HCT116 (cell line): Measurements from ENCODE around the gene CYP46A1. TPM values are rescaled to one million over a fixed set of nuclear protein-coding genes. Genes with fewer than 3 reads are reported as not detected.

Experiments
- ATAC-seq: fragments of 200-7000 bp; cut with Tn5 transposase; 2 replicates; pipeline ENCODE4 v1.9.1; 2020; ENCODE audit warnings: mild to moderate bottlenecking, moderate library complexity
- BruUV-seq: library from RNA; stranded (reverse); fragments of 400-500 nt; replicated peaks from 2 replicates; lab custom pipeline; 2021; lab: Mats Ljungman, UMichigan
- CTCF ChIA-PET: fragments of 300-600 bp; sonication (Branson Sonifier 250); formaldehyde crosslinking; loops from one replicate; lab custom pipeline; 2021; ENCODE audit warnings: antibody characterized with exemption; lab: Charles Lee
- POLR2A ChIA-PET: fragments of 300-600, 350-600 bp; sonication (Branson Sonifier 250); formaldehyde crosslinking; loops from one replicate; lab custom pipeline; 2021; ENCODE audit warnings: antibody characterized with exemption; lab: Charles Lee
- RAD21 ChIA-PET, 2 experiments: fragments of 300-600 bp; sonication (Branson Sonifier 250); formaldehyde crosslinking; loops; one replicate each; lab custom pipeline; 2023; ENCODE audit warnings: low total read pairs in 2 of 2; ENCODE audit not compliant: uncharacterized antibody in 2 of 2, unreplicated experiment in 2 of 2, low non-redundant PET in 1 of 2; lab: Charles Lee
- DNase-seq: peaks from one replicate; pipeline ENCODE4 v3.0.0-alpha.2; 2010; ENCODE audit warnings: low read depth, low spot score
- H2AFZ ChIP-seq: fragments of 200-600 bp; shearing (Covaris generic), sonication (generic); 2 replicates; pipeline ENCODE4 v1.6.1; 2017; ENCODE audit warnings: low read depth, mixed run types, mixed read lengths, antibody characterized with exemption, low read length; ENCODE audit not compliant: poor library complexity, severe bottlenecking
- H3K27ac ChIP-seq: 2 replicates; pipeline ENCODE4 v1.5.1; 2012; ENCODE audit warnings: low read depth, low read length
- H3K27me3 ChIP-seq: fragments of 200-600 bp; sonication (generic); 2 replicates; pipeline ENCODE4 v1.6.1; 2016; ENCODE audit warnings: mixed run types, low read length, mixed read lengths; ENCODE audit not compliant: insufficient read depth
- H3K36me3 ChIP-seq, 2 experiments: fragments of 200-500 bp in 1 of 2; fragments of 200-600 bp in 1 of 2; sonication (Bioruptor generic) in 1 of 2; sonication (generic) in 1 of 2; 2 replicates each; pipeline versions ENCODE4 v1.5.1 to v1.6.1; 2014 to 2016; ENCODE audit warnings: low read length in 2 of 2, inconsistent platforms in 1 of 2, mixed read lengths in 1 of 2, mixed run types in 1 of 2; ENCODE audit not compliant: insufficient read depth in 2 of 2, control insufficient read depth in 1 of 2
- H3K4me1 ChIP-seq, 2 experiments: fragments of 200-600 bp in 1 of 2; sonication (generic) in 1 of 2; 2 replicates each; pipeline versions ENCODE4 v1.5.1 to v1.6.1; 2012 to 2017; ENCODE audit warnings: low read length in 2 of 2, inconsistent platforms in 1 of 2, mild to moderate bottlenecking in 1 of 2, mixed read lengths in 1 of 2, mixed run types in 1 of 2, moderate library complexity in 1 of 2; ENCODE audit not compliant: insufficient read depth in 2 of 2, control insufficient read depth in 1 of 2
- H3K4me2 ChIP-seq: fragments of 200-600 bp; sonication (generic); 2 replicates; pipeline ENCODE4 v1.6.1; 2017; ENCODE audit warnings: mixed run types, low read length, mixed read lengths
- H3K4me3 ChIP-seq, 2 experiments: fragments of 200-600 bp in 1 of 2; sonication (generic) in 1 of 2; replicated peaks in 1 of 2; 2 replicates each; pipeline ENCODE4 v1.5.1; 2011 to 2016; ENCODE audit warnings: low read length in 2 of 2, control low read depth in 1 of 2, low read depth in 1 of 2, mild to moderate bottlenecking in 1 of 2, mixed read lengths in 1 of 2, mixed run types in 1 of 2
- H3K79me2 ChIP-seq: fragments of 200-600 bp; sonication (generic); 2 replicates; pipeline ENCODE4 v1.6.1; 2017; ENCODE audit warnings: mild to moderate bottlenecking, mixed run types, low read length, moderate library complexity, mixed read lengths; ENCODE audit not compliant: insufficient read depth
- H3K9ac ChIP-seq: fragments of 200-600 bp; sonication (generic); 2 replicates; pipeline ENCODE4 v1.6.1; 2016; ENCODE audit warnings: low read length, mixed read lengths
- H3K9me2 ChIP-seq: fragments of 200-600 bp; sonication (generic), shearing (Covaris generic); 2 replicates; pipeline ENCODE4 v1.6.1; 2017; ENCODE audit warnings: mixed run types, mild to moderate bottlenecking, moderate library complexity; ENCODE audit not compliant: insufficient read depth
- H3K9me3 ChIP-seq, 2 experiments: fragments of 200-500 bp in 1 of 2; fragments of 200-600 bp in 1 of 2; sonication (Bioruptor generic) in 1 of 2; sonication (generic) in 1 of 2; 2 replicates each; pipeline ENCODE4 v1.6.1; 2014 to 2017; ENCODE audit warnings: low read length in 2 of 2, mixed read lengths in 2 of 2, inconsistent platforms in 1 of 2, low read depth in 1 of 2, mild to moderate bottlenecking in 1 of 2, mixed run types in 1 of 2, moderate library complexity in 1 of 2; ENCODE audit not compliant: control insufficient read depth in 1 of 2, insufficient read depth in 1 of 2
- H4K20me1 ChIP-seq: fragments of 200-600 bp; sonication (generic), shearing (Covaris generic); 2 replicates; pipeline ENCODE4 v1.6.1; 2017; ENCODE audit warnings: mixed run types, mild to moderate bottlenecking, moderate library complexity; ENCODE audit not compliant: insufficient read depth
- CBX3 ChIP-seq: IDR thresholded peaks from 2 replicates; pipeline ENCODE4 v1.6.1; 2012; ENCODE audit warnings: low read depth
- CEBPB ChIP-seq: IDR thresholded peaks from 2 replicates; pipeline ENCODE4 v1.6.1; 2012; ENCODE audit warnings: low read depth
- EGR1 ChIP-seq: IDR thresholded peaks from 2 replicates; pipeline ENCODE4 v1.6.1; 2012; ENCODE audit warnings: low read depth
- ELF1 ChIP-seq: IDR thresholded peaks from 2 replicates; pipeline ENCODE4 v1.6.1; 2012; ENCODE audit warnings: low read depth, borderline replicate concordance
- EZH2phosphoT487 ChIP-seq: fragments of 200-600 bp; IDR thresholded peaks from 2 replicates; pipeline ENCODE4 v1.6.1; 2018; ENCODE audit warnings: antibody characterized with exemption, borderline replicate concordance
- FOSL1 ChIP-seq: IDR thresholded peaks from 2 replicates; pipeline ENCODE4 v1.6.1; 2012; ENCODE audit warnings: low read depth
- JUND ChIP-seq: IDR thresholded peaks from 2 replicates; pipeline ENCODE4 v1.6.1; 2012
- POLR2A ChIP-seq: IDR thresholded peaks from 2 replicates; pipeline ENCODE4 v1.7.0; 2011; ENCODE audit warnings: borderline replicate concordance; ENCODE audit not compliant: insufficient read depth, insufficient read length; ENCODE audit errors: extremely low read depth
- POLR2AphosphoS5 ChIP-seq: IDR thresholded peaks from 2 replicates; pipeline ENCODE4 v1.6.1; 2011; ENCODE audit warnings: mild to moderate bottlenecking, low read depth, low read length, moderate library complexity
- SIN3A ChIP-seq: IDR thresholded peaks from 2 replicates; pipeline ENCODE4 v1.6.1; 2012; ENCODE audit warnings: low read depth
- SRF ChIP-seq: IDR thresholded peaks from 2 replicates; pipeline ENCODE4 v1.6.1; 2012; ENCODE audit warnings: low read depth
- YY1 ChIP-seq: IDR thresholded peaks from 2 replicates; pipeline ENCODE4 v1.6.1; 2011; ENCODE audit warnings: low read length, low read depth, moderate library complexity, mild to moderate bottlenecking; ENCODE audit not compliant: insufficient replicate concordance; ENCODE audit errors: extremely low read depth
- ZFX ChIP-seq: fragments of 450-650 bp; IDR thresholded peaks from 2 replicates; pipeline ENCODE4 v1.6.1; 2017
- ZNF274 ChIP-seq: fragments of 200-500 bp; sonication (Bioruptor generic); IDR thresholded peaks from 2 replicates; pipeline ENCODE4 v1.6.1; 2014; ENCODE audit warnings: mild to moderate bottlenecking, low read depth, low read length, inconsistent platforms
- intact Hi-C: fragments of 100-400 bp; cut with micrococcal nuclease; formaldehyde crosslinking; loops from 2 replicates; pipeline ENCODE4 v1.10.0; 2022
- total RNA-seq: library from RNA; stranded (reverse); gene quantifications from one replicate; pipeline ENCODE4 v1.2.1, GENCODE V29; 2021; ENCODE audit not compliant: unreplicated experiment
- TF ChIP-seq, protein P1 (sequence below): IDR thresholded peaks from 2 replicates; pipeline ENCODE4 v1.6.1; 2012; ENCODE audit warnings: low read depth
- TF ChIP-seq, protein P2 (sequence below), 3 experiments: fragments of 200-600 bp in 1 of 3; sonication (generic) in 1 of 3; IDR thresholded peaks in 2 of 3; conservative IDR thresholded peaks in 1 of 3; 2 replicates each; pipeline ENCODE4 v1.5.1; 2012 to 2017; ENCODE audit warnings: low read depth in 2 of 3, low read length in 2 of 3, antibody characterized with exemption in 1 of 3, borderline replicate concordance in 1 of 3, control low read depth in 1 of 3, mild to moderate bottlenecking in 1 of 3, mixed read lengths in 1 of 3, mixed run types in 1 of 3, moderate library complexity in 1 of 3; ENCODE audit not compliant: insufficient read depth in 1 of 3

Gene CYP46A1
- total RNA-seq, 1 experiment from 2014 or later = 0.76 TPM

DNA sequence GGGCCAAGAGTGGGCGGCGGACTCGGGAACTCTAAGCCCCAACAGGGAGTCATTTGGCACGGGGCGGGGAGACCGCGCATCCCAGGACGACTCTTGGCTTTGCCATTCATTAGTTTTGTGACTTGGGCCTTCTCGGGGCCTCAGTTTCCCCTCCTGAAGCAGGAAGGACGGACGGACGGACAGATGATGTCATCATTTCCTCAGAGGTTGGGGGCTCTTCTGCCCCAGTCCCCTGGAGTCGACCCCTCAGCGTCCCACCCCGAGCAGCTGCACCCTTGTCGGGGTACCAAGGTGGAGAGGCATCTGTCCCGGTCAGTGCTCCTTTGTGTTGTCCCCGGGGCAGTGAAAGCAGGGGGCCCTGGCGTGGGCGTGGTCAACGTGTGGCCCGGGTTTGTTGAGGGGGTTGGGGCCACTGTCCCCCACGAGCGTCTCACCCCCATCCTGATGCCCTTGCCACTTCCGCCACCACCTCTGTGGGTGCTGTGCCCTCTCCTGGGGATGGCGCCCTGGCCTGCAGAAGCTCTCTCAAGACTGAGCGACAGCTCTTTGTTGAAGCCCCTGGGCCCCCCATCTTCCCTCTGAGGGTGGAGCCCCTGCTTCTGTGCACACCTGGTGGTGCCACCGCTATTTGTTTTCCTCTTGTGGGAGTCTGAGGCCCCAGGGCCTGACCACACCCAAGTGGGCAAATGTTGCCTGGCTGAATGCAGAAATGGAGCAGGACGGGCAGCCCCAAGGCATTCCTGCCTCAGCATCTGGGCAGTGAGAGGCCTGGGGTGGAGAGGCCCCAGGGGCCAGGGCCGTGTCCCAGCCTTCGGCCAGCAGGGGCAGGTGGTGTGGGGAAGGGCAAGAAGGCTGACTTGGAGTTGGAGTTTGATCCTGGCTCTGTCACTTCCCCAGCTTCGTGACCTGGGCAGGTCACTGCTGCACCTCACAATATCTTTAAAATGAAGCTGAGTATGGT lies 38.3 kb upstream of the CYP46A1 start:
- Histone ChIP-seq H3K9ac (no peak overlapping the region), H3K9me2 (no peaks in the 10 kb centered on the region), H3K36me3 (no peaks in the 10 kb centered on the region), H3K4me2 (no peak overlapping the region), H3K79me2 (no peaks in the 10 kb centered on the region), H3K27ac (no peak overlapping the region), H4K20me1 (no peaks in the 10 kb centered on the region), H3K4me3 (no peak overlapping the region), H3K9me3 (no peaks in the 10 kb centered on the region), H3K27me3 (no peaks in the 10 kb centered on the region), H2AFZ (no peak overlapping the region), H3K4me1 (no peaks in the 10 kb centered on the region)
- ChIA-PET RAD21 (no interaction called here), CTCF (no interaction called here), POLR2A (no interaction called here)
- ATAC-seq = 0 out of 2 replicates have a peak, but pooled peaks have one; percentile 32
- no TSS peak for BruUV-seq
- intact Hi-C loops = no loop called here
- no peak for DNase-seq
- TF ChIP-seq CBX3 = no peak
- no peak for TF ChIP-seq ZNF274
- TF ChIP-seq, protein P1, sequence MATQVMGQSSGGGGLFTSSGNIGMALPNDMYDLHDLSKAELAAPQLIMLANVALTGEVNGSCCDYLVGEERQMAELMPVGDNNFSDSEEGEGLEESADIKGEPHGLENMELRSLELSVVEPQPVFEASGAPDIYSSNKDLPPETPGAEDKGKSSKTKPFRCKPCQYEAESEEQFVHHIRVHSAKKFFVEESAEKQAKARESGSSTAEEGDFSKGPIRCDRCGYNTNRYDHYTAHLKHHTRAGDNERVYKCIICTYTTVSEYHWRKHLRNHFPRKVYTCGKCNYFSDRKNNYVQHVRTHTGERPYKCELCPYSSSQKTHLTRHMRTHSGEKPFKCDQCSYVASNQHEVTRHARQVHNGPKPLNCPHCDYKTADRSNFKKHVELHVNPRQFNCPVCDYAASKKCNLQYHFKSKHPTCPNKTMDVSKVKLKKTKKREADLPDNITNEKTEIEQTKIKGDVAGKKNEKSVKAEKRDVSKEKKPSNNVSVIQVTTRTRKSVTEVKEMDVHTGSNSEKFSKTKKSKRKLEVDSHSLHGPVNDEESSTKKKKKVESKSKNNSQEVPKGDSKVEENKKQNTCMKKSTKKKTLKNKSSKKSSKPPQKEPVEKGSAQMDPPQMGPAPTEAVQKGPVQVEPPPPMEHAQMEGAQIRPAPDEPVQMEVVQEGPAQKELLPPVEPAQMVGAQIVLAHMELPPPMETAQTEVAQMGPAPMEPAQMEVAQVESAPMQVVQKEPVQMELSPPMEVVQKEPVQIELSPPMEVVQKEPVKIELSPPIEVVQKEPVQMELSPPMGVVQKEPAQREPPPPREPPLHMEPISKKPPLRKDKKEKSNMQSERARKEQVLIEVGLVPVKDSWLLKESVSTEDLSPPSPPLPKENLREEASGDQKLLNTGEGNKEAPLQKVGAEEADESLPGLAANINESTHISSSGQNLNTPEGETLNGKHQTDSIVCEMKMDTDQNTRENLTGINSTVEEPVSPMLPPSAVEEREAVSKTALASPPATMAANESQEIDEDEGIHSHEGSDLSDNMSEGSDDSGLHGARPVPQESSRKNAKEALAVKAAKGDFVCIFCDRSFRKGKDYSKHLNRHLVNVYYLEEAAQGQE = no peak
- TF ChIP-seq, protein P2, sequence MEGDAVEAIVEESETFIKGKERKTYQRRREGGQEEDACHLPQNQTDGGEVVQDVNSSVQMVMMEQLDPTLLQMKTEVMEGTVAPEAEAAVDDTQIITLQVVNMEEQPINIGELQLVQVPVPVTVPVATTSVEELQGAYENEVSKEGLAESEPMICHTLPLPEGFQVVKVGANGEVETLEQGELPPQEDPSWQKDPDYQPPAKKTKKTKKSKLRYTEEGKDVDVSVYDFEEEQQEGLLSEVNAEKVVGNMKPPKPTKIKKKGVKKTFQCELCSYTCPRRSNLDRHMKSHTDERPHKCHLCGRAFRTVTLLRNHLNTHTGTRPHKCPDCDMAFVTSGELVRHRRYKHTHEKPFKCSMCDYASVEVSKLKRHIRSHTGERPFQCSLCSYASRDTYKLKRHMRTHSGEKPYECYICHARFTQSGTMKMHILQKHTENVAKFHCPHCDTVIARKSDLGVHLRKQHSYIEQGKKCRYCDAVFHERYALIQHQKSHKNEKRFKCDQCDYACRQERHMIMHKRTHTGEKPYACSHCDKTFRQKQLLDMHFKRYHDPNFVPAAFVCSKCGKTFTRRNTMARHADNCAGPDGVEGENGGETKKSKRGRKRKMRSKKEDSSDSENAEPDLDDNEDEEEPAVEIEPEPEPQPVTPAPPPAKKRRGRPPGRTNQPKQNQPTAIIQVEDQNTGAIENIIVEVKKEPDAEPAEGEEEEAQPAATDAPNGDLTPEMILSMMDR (IDR thresholded peaks at IDR 0.05 in 2 of 3, conservative IDR thresholded peaks at IDR 0.05 in 1 of 3; ENCODE audit: borderline replicate concordance in 1 of 3, insufficient read depth in 1 of 3, low read depth in 2 of 3, low read length in 2 of 3) = no peak
- TF ChIP-seq SIN3A = no peak
- no peak for TF ChIP-seq FOSL1
- TF ChIP-seq EGR1 = no peak
- TF ChIP-seq ELF1 = no peak
- TF ChIP-seq YY1 = no peak
- TF ChIP-seq EZH2phosphoT487 = no peak
- no peak for TF ChIP-seq CEBPB
- no peak for TF ChIP-seq JUND
- TF ChIP-seq POLR2AphosphoS5 = no peak
- TF ChIP-seq SRF = no peak
- no peak for TF ChIP-seq POLR2A
- no peak for TF ChIP-seq ZFX
